ENCODE measurements around the gene ACTR3C.

ACTR3C gene

GRCh38 chr7:150343225-150343624 lies 19.9 kb upstream of the ACTR3C start:
- Histone ChIP-seq H3K4me1 (ENCODE audit: control insufficient read depth, insufficient read depth, low read length) (peaks cover 22% of the 10 kb centered on the region), H3K36me3 (ENCODE audit: control insufficient read depth, insufficient read depth, low read length) (no peaks in the 10 kb centered on the region), H3K4me3 (ENCODE audit: insufficient read depth, low read depth, low read length) (no peak overlapping the region), H3K9me3 (ENCODE audit: control insufficient read depth, low read length) (no peaks in the 10 kb centered on the region), H3K27ac (ENCODE audit: insufficient read depth, low read depth, low read length, poor library complexity, severe bottlenecking) (no peak overlapping the region), H3K27me3 (ENCODE audit: control insufficient read depth, insufficient read depth, low read length, poor library complexity, severe bottlenecking) (peaks cover 42% of the 10 kb centered on the region)
- WGBS, 2 experiments: 82 to 83% methylated on average over 2 of the region's 2 CpGs

GRCh38 chr7:150342121-150342408 lies 18.7 kb upstream of the ACTR3C start:
- 85% methylated on average over 9 of the region's 9 CpGs for WGBS, 2 experiments
- H3K4me3 ChIP-seq (ENCODE audit: insufficient read depth, low read depth, low read length): no peak overlapping the region
- no peak overlapping the region for H3K27ac ChIP-seq (ENCODE audit: insufficient read depth, low read depth, low read length, poor library complexity, severe bottlenecking)
- no peaks in the 10 kb centered on the region for H3K36me3 ChIP-seq (ENCODE audit: control insufficient read depth, insufficient read depth, low read length)
- peaks cover 42% of the 10 kb centered on the region for H3K27me3 ChIP-seq (ENCODE audit: control insufficient read depth, insufficient read depth, low read length, poor library complexity, severe bottlenecking)
- H3K4me1 ChIP-seq (ENCODE audit: control insufficient read depth, insufficient read depth, low read length): peaks cover 25% of the 10 kb centered on the region
- H3K9me3 ChIP-seq (ENCODE audit: control insufficient read depth, low read length): no peaks in the 10 kb centered on the region

- peaks cover 42% of the 10 kb centered on the region for H3K27me3 ChIP-seq (ENCODE audit: control insufficient read depth, insufficient read depth, low read length, poor library complexity, severe bottlenecking)
- no peaks in the 10 kb centered on the region for H3K9me3 ChIP-seq (ENCODE audit: control insufficient read depth, low read length)
- H3K27ac ChIP-seq (ENCODE audit: insufficient read depth, low read depth, low read length, poor library complexity, severe bottlenecking): no peak within 1 kb of the TSS
- H3K4me1 ChIP-seq (ENCODE audit: control insufficient read depth, insufficient read depth, low read length): peaks cover 25% of the 10 kb centered on the region
- no peaks in the 10 kb centered on the region for H3K36me3 ChIP-seq (ENCODE audit: control insufficient read depth, insufficient read depth, low read length)
- WGBS, 2 experiments: 2% methylated on average over 49 of the region's 49 CpGs
- peak within 1 kb of the TSS; percentile 27 for H3K4me3 ChIP-seq (ENCODE audit: insufficient read depth, low read depth, low read length)
Measured at GRCh38 chr7:150341263-150342120, 18.1 kb upstream of the ACTR3C start, which contains the start of gene RARRES2. Gene RARRES2, minus strand, starts transcription at chr7:150341629. Its CDS starts 1,020 bp downstream, at chr7:150340609.

- no peak overlapping the region for H3K27ac ChIP-seq (ENCODE audit: insufficient read depth, low read depth, low read length, poor library complexity, severe bottlenecking)
Measured at GRCh38 chr7:150340875-150341262, 17.5 kb upstream of the ACTR3C start.

GRCh38 chr7:150340024-150340749 lies 16.8 kb upstream of the ACTR3C start:
- H3K9me3 ChIP-seq (ENCODE audit: control insufficient read depth, low read length): no peaks in the 10 kb centered on the region

More at GRCh38 chr7:150340875-150341262, 17.5 kb upstream of the ACTR3C start:
- H3K27me3 ChIP-seq (ENCODE audit: control insufficient read depth, insufficient read depth, low read length, poor library complexity, severe bottlenecking): peaks cover 42% of the 10 kb centered on the region
- H3K9me3 ChIP-seq (ENCODE audit: control insufficient read depth, low read length): no peaks in the 10 kb centered on the region
- peaks cover 25% of the 10 kb centered on the region for H3K4me1 ChIP-seq (ENCODE audit: control insufficient read depth, insufficient read depth, low read length)
- no peaks in the 10 kb centered on the region for H3K36me3 ChIP-seq (ENCODE audit: control insufficient read depth, insufficient read depth, low read length)
- WGBS, 2 experiments: 1% methylated on average over 29 of the region's 29 CpGs
- H3K4me3 ChIP-seq (ENCODE audit: insufficient read depth, low read depth, low read length): peak overlapping the region; percentile 27

GRCh38 chr7:150339409-150339809 lies 16.1 kb upstream of the ACTR3C start:
- H3K27ac ChIP-seq (ENCODE audit: insufficient read depth, low read depth, low read length, poor library complexity, severe bottlenecking): no peak overlapping the region
- H3K36me3 ChIP-seq (ENCODE audit: control insufficient read depth, insufficient read depth, low read length): no peaks in the 10 kb centered on the region
- no peaks in the 10 kb centered on the region for H3K9me3 ChIP-seq (ENCODE audit: control insufficient read depth, low read length)
- H3K27me3 ChIP-seq (ENCODE audit: control insufficient read depth, insufficient read depth, low read length, poor library complexity, severe bottlenecking): peaks cover 42% of the 10 kb centered on the region
- 81 to 84% methylated on average over 9 of the region's 9 CpGs for WGBS, 2 experiments
- H3K4me1 ChIP-seq (ENCODE audit: control insufficient read depth, insufficient read depth, low read length): peaks cover 25% of the 10 kb centered on the region
- no peak overlapping the region for H3K4me3 ChIP-seq (ENCODE audit: insufficient read depth, low read depth, low read length)

More at GRCh38 chr7:150340024-150340749, 16.8 kb upstream of the ACTR3C start:
- Histone ChIP-seq H3K27ac (ENCODE audit: insufficient read depth, low read depth, low read length, poor library complexity, severe bottlenecking) (no peak overlapping the region), H3K36me3 (ENCODE audit: control insufficient read depth, insufficient read depth, low read length) (no peaks in the 10 kb centered on the region), H3K27me3 (ENCODE audit: control insufficient read depth, insufficient read depth, low read length, poor library complexity, severe bottlenecking) (peaks cover 42% of the 10 kb centered on the region), H3K4me3 (ENCODE audit: insufficient read depth, low read depth, low read length) (peak overlapping the region; percentile 27), H3K4me1 (ENCODE audit: control insufficient read depth, insufficient read depth, low read length) (peaks cover 25% of the 10 kb centered on the region)
- WGBS, 2 experiments: 10 to 11% methylated on average over 39 of the region's 39 CpGs

- Histone ChIP-seq H3K4me3 (ENCODE audit: insufficient read depth, low read depth, low read length) (no peak overlapping the region), H3K27me3 (ENCODE audit: control insufficient read depth, insufficient read depth, low read length, poor library complexity, severe bottlenecking) (peaks cover 36% of the 10 kb centered on the region), H3K9me3 (ENCODE audit: control insufficient read depth, low read length) (no peaks in the 10 kb centered on the region), H3K27ac (ENCODE audit: insufficient read depth, low read depth, low read length, poor library complexity, severe bottlenecking) (no peak overlapping the region), H3K4me1 (ENCODE audit: control insufficient read depth, insufficient read depth, low read length) (peaks cover 25% of the 10 kb centered on the region), H3K36me3 (ENCODE audit: control insufficient read depth, insufficient read depth, low read length) (no peaks in the 10 kb centered on the region)
- WGBS, 2 experiments: 66 to 73% methylated on average over 11 of the region's 11 CpGs
Measured at GRCh38 chr7:150338166-150338829, 15.0 kb upstream of the ACTR3C start.

- H3K27ac ChIP-seq (ENCODE audit: insufficient read depth, low read depth, low read length, poor library complexity, severe bottlenecking): no peak overlapping the region
- peaks cover 30% of the 10 kb centered on the region for H3K27me3 ChIP-seq (ENCODE audit: control insufficient read depth, insufficient read depth, low read length, poor library complexity, severe bottlenecking)
- 83 to 86% methylated on average over 6 of the region's 6 CpGs for WGBS, 2 experiments
- H3K36me3 ChIP-seq (ENCODE audit: control insufficient read depth, insufficient read depth, low read length): no peaks in the 10 kb centered on the region
- H3K4me3 ChIP-seq (ENCODE audit: insufficient read depth, low read depth, low read length): no peak overlapping the region
- H3K4me1 ChIP-seq (ENCODE audit: control insufficient read depth, insufficient read depth, low read length): peaks cover 25% of the 10 kb centered on the region
- H3K9me3 ChIP-seq (ENCODE audit: control insufficient read depth, low read length): no peaks in the 10 kb centered on the region
Measured at GRCh38 chr7:150337659-150338081, 14.3 kb upstream of the ACTR3C start.

- H3K27ac ChIP-seq (ENCODE audit: insufficient read depth, low read depth, low read length, poor library complexity, severe bottlenecking): no peak overlapping the region
- 95% methylated on average over 18 of the region's 18 CpGs for WGBS, 2 experiments
- H3K36me3 ChIP-seq (ENCODE audit: control insufficient read depth, insufficient read depth, low read length): no peaks in the 10 kb centered on the region
Measured at GRCh38 chr7:150337179-150337578, 13.8 kb upstream of the ACTR3C start.

GRCh38 chr7:150336746-150337145 lies 13.4 kb upstream of the ACTR3C start:
- H3K9me3 ChIP-seq (ENCODE audit: control insufficient read depth, low read length): no peaks in the 10 kb centered on the region
- peaks cover 21% of the 10 kb centered on the region for H3K27me3 ChIP-seq (ENCODE audit: control insufficient read depth, insufficient read depth, low read length, poor library complexity, severe bottlenecking)
- WGBS, 2 experiments: 94 to 95% methylated on average over 14 of the region's 14 CpGs
- no peak overlapping the region for H3K4me3 ChIP-seq (ENCODE audit: insufficient read depth, low read depth, low read length)
- H3K27ac ChIP-seq (ENCODE audit: insufficient read depth, low read depth, low read length, poor library complexity, severe bottlenecking): no peak overlapping the region
- H3K4me1 ChIP-seq (ENCODE audit: control insufficient read depth, insufficient read depth, low read length): peaks cover 25% of the 10 kb centered on the region
- H3K36me3 ChIP-seq (ENCODE audit: control insufficient read depth, insufficient read depth, low read length): no peaks in the 10 kb centered on the region

More at GRCh38 chr7:150337179-150337578, 13.8 kb upstream of the ACTR3C start:
- peaks cover 25% of the 10 kb centered on the region for H3K27me3 ChIP-seq (ENCODE audit: control insufficient read depth, insufficient read depth, low read length, poor library complexity, severe bottlenecking)
- peaks cover 25% of the 10 kb centered on the region for H3K4me1 ChIP-seq (ENCODE audit: control insufficient read depth, insufficient read depth, low read length)
- no peak overlapping the region for H3K4me3 ChIP-seq (ENCODE audit: insufficient read depth, low read depth, low read length)
- no peaks in the 10 kb centered on the region for H3K9me3 ChIP-seq (ENCODE audit: control insufficient read depth, low read length)
